Activated CD8-positive, alpha-beta T cell treated with anti-CD3 and anti-CD28 coated beads for 36 hours (primary cell): ENCODE data around the gene CERS4. TPM values are rescaled to one million over a fixed set of nuclear protein-coding genes. Genes with fewer than 3 reads are reported as not detected.
A peak's percentile ranks its signal among the peaks of the same experiment; 100 is the strongest.

ENCODE experiments used
- ATAC-seq: fragments of 200-7000 bp; cut with Tn5 transposase; one replicate; pipeline ENCODE4 v1.10.0; 2021; ENCODE audit warnings: mild to moderate bottlenecking, moderate library complexity
- CTCF ChIA-PET: fragments of 350-600 bp; sonication (Branson Sonifier 250); formaldehyde crosslinking; loops from one replicate; lab custom pipeline; 2021; ENCODE audit warnings: antibody characterized with exemption; lab: Charles Lee
- POLR2A ChIA-PET: fragments of 350-600 bp; sonication (Branson Sonifier 250); formaldehyde crosslinking; loops from one replicate; lab custom pipeline; 2021; ENCODE audit warnings: antibody characterized with exemption; lab: Charles Lee
- DNase-seq: peaks from one replicate; pipeline ENCODE4 v3.0.0-alpha.2; 2020
- H3K27ac Mint-ChIP-seq: one replicate; pipeline ENCODE4 v1.8.0; 2021; ENCODE audit warnings: mild to moderate bottlenecking, mixed read lengths
- H3K27me3 Mint-ChIP-seq: one replicate; pipeline ENCODE4 v1.8.0; 2021; ENCODE audit warnings: mixed read lengths
- H3K36me3 Mint-ChIP-seq: one replicate; pipeline ENCODE4 v1.8.0; 2021; ENCODE audit warnings: low read depth, mixed read lengths
- H3K4me1 Mint-ChIP-seq: one replicate; pipeline ENCODE4 v1.8.0; 2021; ENCODE audit warnings: low read depth, mixed read lengths
- H3K4me3 Mint-ChIP-seq: one replicate; pipeline ENCODE4 v1.8.0; 2021; ENCODE audit warnings: mild to moderate bottlenecking, moderate library complexity, mixed read lengths
- H3K9me3 Mint-ChIP-seq: one replicate; pipeline ENCODE4 v1.8.0; 2021; ENCODE audit warnings: mixed read lengths
- intact Hi-C: fragments of 100-400 bp; cut with micrococcal nuclease; formaldehyde crosslinking; loops from one replicate; pipeline ENCODE4 v1.10.0; 2022
- total RNA-seq, 2 experiments: library from RNA; stranded (reverse); gene quantifications; one replicate each; pipeline ENCODE4 v1.2.3, GENCODE V29; 2021
- TF ChIP-seq, protein P1 (sequence below): fragments of 200-600 bp; IDR thresholded peaks from one replicate; pipeline ENCODE4 v1.8.0; 2022; ENCODE audit warnings: antibody characterized with exemption, mild to moderate bottlenecking

The CERS4 gene
- total RNA-seq, 2 experiments from 2014 or later, result 15.5 to 19.7 TPM

DNA sequence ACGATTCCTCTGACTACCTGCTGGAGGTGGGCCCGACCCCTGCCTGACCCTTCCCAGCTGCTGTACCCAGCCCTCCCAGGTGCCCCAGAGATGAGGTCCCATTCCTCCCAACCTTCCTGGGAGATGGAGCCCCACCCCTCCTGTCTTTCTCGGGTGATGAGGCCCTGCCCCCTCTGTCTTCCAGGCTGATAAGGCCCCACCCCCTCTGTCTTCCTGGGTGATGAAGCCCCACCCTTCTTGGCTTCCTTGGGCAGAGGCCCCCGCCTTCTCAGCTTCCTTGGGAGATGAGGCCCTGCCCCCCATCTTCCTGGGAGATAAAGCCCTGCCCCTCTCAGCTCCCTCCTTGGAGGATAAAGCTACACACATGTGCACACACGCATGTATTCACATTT, 47.9 kb downstream of the CERS4 start:
- ATAC-seq (no peak), DNase-seq (no peak)
- H3K36me3 Mint-ChIP-seq, result peaks cover 10% of the 10 kb centered on the region
- no peak overlapping the region for H3K27ac Mint-ChIP-seq
- H3K9me3 Mint-ChIP-seq, result no peaks in the 10 kb centered on the region
- intact Hi-C loops, result no loop called here
- no peak overlapping the region for H3K4me3 Mint-ChIP-seq
- no peaks in the 10 kb centered on the region for H3K27me3 Mint-ChIP-seq
- TF ChIP-seq, protein P1, sequence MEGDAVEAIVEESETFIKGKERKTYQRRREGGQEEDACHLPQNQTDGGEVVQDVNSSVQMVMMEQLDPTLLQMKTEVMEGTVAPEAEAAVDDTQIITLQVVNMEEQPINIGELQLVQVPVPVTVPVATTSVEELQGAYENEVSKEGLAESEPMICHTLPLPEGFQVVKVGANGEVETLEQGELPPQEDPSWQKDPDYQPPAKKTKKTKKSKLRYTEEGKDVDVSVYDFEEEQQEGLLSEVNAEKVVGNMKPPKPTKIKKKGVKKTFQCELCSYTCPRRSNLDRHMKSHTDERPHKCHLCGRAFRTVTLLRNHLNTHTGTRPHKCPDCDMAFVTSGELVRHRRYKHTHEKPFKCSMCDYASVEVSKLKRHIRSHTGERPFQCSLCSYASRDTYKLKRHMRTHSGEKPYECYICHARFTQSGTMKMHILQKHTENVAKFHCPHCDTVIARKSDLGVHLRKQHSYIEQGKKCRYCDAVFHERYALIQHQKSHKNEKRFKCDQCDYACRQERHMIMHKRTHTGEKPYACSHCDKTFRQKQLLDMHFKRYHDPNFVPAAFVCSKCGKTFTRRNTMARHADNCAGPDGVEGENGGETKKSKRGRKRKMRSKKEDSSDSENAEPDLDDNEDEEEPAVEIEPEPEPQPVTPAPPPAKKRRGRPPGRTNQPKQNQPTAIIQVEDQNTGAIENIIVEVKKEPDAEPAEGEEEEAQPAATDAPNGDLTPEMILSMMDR, result no peak
- POLR2A ChIA-PET, result no interaction called here
- H3K4me1 Mint-ChIP-seq, result peaks cover 17% of the 10 kb centered on the region
- CTCF ChIA-PET, result interaction anchor here (0.7 kb wide), 1 partner anchor 37 kb away, joined by 3 read pairs; no protein-coding TSS in a partner anchor

DNA sequence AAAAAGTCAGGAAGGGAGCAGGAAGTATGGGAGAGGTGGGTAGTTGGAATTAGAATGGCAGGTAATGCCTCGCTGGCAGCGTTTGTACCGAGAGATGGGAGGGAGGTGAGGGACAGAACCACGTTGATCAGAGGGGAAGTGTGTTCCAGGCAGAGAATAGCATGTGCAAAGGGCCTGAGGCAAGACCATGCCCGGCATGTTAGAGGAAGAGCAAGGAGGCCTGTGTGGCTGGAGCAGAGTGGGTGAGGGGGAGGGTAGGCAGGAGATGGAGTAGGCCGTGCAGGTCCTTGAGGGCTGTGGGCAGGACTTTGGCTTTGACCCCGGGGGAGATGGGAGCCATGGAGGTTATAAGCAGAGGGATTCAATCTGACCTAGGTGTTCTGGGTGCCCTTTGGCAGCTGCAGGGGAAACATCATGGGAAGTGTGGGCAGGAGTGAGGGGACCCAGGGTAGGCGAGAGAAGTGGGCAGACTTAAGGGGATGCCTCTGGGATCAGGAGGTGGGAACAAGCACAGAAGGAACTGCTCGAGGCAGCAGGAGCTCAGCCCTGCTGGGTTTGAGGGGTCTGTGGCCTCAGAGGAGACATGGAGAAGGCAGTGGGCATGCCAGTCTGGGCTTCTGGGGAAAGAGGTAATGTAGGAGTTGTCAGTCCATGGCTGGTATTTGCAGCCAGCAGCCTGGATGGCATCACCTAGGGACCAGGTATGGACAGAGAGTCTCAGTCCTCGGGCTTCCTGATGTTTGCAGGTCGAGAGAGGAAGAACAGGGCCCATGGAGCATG, 50.2 kb downstream of the CERS4 start:
- no peaks in the 10 kb centered on the region for H3K27me3 Mint-ChIP-seq
- POLR2A ChIA-PET, result no interaction called here
- no peak for DNase-seq
- no peak for ATAC-seq
- CTCF ChIA-PET, result no interaction called here
- H3K27ac Mint-ChIP-seq, result peak overlapping the region; percentile 24
- H3K9me3 Mint-ChIP-seq, result no peaks in the 10 kb centered on the region
- H3K36me3 Mint-ChIP-seq, result peaks cover 10% of the 10 kb centered on the region
- peaks cover 16% of the 10 kb centered on the region for H3K4me1 Mint-ChIP-seq
- intact Hi-C loops, result no loop called here
- H3K4me3 Mint-ChIP-seq, result no peak overlapping the region
- TF ChIP-seq, protein P1, result no peak

DNA sequence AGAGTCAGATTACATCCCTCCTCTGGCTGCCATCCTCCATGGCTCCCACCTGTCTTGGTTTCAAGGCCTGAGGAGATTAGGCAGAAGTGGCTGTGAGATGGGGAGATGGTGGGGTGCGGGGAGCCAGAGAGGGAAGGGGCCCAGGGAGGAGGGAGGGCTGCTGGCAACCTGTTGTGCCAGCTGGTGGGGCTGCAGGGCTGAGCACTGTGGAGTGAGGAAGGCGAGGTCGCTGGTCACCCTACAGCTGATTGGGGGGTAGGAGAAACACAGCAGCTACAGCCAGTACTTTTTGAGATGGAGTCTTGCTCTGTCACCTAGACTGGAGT, 50.7 kb downstream of the CERS4 start:
- no peaks in the 10 kb centered on the region for H3K9me3 Mint-ChIP-seq
- no peak for DNase-seq
- peak overlapping the region; percentile 24 for H3K27ac Mint-ChIP-seq
- TF ChIP-seq, protein P1, result no peak
- peaks cover 10% of the 10 kb centered on the region for H3K36me3 Mint-ChIP-seq
- POLR2A ChIA-PET, result no interaction called here
- intact Hi-C loops, result no loop called here
- CTCF ChIA-PET, result no interaction called here
- no peak for ATAC-seq
- H3K27me3 Mint-ChIP-seq, result no peaks in the 10 kb centered on the region
- peaks cover 16% of the 10 kb centered on the region for H3K4me1 Mint-ChIP-seq
- no peak overlapping the region for H3K4me3 Mint-ChIP-seq

DNA sequence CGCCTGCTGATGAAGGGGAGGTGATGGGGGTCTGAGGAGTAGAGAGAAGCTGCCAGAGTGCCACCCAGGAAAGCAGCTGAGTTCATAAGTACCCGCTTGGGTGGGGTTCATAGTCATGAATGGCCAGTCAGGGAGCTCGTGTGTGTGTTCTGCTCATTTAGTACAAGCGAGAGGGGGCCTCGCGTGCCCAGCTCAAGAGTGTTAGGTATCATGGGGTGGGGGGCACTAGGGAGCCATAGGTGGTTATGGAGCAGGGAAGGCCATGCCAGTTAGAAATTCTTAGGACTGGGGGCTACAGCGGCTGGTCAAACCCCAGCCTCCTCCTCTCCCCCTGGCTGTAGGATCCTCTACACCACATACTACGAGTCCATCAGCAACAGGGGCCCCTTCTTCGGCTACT, 52.2 kb downstream of the CERS4 start:
- peaks cover 20% of the 10 kb centered on the region for H3K4me1 Mint-ChIP-seq
- ChIA-PET POLR2A (interaction anchor here (0.6 kb wide), 1 partner anchor 354 kb away, joined by 3 read pairs; no protein-coding TSS in a partner anchor), CTCF (interaction anchor here (1.1 kb wide), 1 partner anchor 9 kb away, joined by 4 read pairs; no protein-coding TSS in a partner anchor)
- DNase-seq (no peak), ATAC-seq (no peak)
- no peak overlapping the region for H3K4me3 Mint-ChIP-seq
- TF ChIP-seq, protein P1, result no peak
- H3K9me3 Mint-ChIP-seq, result no peaks in the 10 kb centered on the region
- intact Hi-C loops, result no loop called here
- H3K27me3 Mint-ChIP-seq, result no peaks in the 10 kb centered on the region
- peaks cover 10% of the 10 kb centered on the region for H3K36me3 Mint-ChIP-seq
- H3K27ac Mint-ChIP-seq, result no peak overlapping the region

DNA sequence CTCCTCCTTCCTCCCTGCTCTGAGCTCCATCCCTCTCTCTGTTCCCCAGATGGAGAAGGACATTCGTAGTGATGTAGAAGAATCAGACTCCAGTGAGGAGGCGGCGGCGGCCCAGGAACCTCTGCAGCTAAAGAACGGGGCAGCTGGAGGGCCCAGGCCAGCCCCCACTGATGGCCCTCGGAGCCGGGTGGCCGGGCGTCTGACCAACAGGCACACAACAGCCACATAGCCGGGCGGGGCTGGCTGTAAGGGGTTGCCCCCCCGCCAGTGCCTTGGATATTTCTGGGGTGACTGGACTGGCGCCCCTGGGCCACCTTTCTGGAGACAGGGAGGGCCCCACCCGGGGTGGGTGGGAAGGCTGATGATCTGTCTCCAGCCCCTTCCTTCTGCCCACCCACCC, 52.7 kb downstream of the CERS4 start:
- H3K27me3 Mint-ChIP-seq, result no peaks in the 10 kb centered on the region
- H3K4me3 Mint-ChIP-seq, result no peak overlapping the region
- ATAC-seq (no peak), DNase-seq (no peak)
- no peaks in the 10 kb centered on the region for H3K9me3 Mint-ChIP-seq
- TF ChIP-seq, protein P1, result no peak
- CTCF ChIA-PET, result interaction anchor here (1.1 kb wide), 1 partner anchor 10 kb away, joined by 4 read pairs; no protein-coding TSS in a partner anchor
- POLR2A ChIA-PET, result interaction anchor here (0.7 kb wide), 1 partner anchor 22 kb away, joined by 3 read pairs; no protein-coding TSS in a partner anchor
- intact Hi-C loops, result no loop called here
- H3K36me3 Mint-ChIP-seq, result peaks cover 10% of the 10 kb centered on the region
- no peak overlapping the region for H3K27ac Mint-ChIP-seq
- peaks cover 19% of the 10 kb centered on the region for H3K4me1 Mint-ChIP-seq
